A172 (cell line): ENCODE measurements around the gene GIPC1. TPM values are rescaled to one million over a fixed set of nuclear protein-coding genes. Genes with fewer than 3 reads are reported as not detected.
"Not testable (repeated sequence)": the region's sequence is repeated elsewhere in the genome, so short reads cannot be mapped to it uniquely, and the experiment has no call there.

Experiments used
- DNase-seq: peaks from one replicate; pipeline ENCODE4 v3.0.0-alpha.2; 2015; ENCODE audit warnings: low spot score
- total RNA-seq: library from RNA; depleted of rRNA; stranded (reverse); fragments of >200 nt; shearing (Covaris generic); gene quantifications from 2 replicates; pipeline ENCODE4 v1.2.3, GENCODE V29; 2014

Gene GIPC1
- total RNA-seq, 1 experiment from 2014 or later = 302 TPM

DNA sequence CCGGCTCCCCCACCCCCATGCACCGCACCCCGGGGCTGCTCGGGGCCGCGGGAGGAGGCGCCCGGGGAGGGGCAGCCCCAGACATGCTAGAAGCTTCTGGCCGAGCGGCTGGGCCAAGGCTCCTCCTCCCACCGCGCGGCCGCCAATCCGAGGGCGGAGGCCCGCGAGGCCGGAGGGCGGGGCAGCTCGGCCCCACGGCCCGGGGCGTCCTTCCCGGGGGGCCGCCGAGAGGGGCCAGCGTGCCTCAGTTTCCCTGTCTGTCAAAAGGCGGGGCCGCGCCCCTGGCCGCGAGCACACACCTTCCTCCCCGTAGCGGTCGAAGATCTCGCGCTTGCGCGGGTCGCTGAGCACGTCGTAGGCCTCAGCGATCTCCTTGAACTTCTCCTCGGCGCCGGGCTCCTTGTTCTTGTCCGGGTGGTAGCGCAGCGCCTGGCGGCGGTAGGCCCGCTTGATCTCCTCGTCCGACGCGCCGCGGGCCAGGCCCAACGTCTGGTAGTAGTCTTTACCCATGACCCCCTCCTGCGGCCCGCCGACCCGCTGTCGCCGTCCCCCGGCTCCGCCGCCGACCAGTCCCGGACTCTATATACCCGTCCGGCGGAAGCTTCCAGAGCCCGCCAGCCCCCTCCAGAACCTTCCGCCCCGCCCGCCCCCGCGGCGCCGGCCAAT lies 22.0 kb upstream of the GIPC1 start, which contains the start of gene DNAJB1:
TSS of gene DNAJB1 (minus strand) at position 558 of the 666 bp plus-strand sequence. CDS start at position 510, 48 bp downstream.
- peak; percentile 62 for DNase-seq

GRCh38 chr19:14517446-14517839 lies 21.5 kb upstream of the GIPC1 start:
- DNase-seq = no peak

GRCh38 chr19:14516746-14517438 lies 21.0 kb upstream of the GIPC1 start:
- no peak for DNase-seq

DNA sequence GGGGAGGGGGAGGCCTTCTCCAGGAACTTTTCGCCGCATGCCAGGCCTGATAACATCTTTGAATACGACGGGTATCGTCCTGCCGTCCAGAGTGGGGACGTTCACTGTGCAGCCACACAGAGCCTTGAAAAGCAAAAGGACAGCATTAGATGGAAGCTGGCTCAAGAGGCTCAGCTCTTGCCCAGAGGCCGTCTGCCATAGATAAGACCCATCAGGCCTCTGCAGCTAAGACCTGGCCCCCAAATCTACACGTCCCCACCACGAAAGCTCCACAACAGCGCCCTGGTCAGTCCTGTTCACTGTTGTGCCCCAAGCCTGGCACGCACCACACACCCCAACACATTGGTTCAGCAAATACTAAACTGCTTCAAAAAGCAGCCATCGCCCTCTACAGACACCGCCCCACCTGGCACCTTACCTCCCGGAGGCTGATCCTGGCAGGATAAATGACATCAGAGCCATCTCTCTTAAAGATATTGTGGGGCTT lies 20.2 kb upstream of the GIPC1 start:
- no peak for DNase-seq

GRCh38 chr19:14515501-14516047 lies 19.6 kb upstream of the GIPC1 start:
- no peak for DNase-seq

DNA sequence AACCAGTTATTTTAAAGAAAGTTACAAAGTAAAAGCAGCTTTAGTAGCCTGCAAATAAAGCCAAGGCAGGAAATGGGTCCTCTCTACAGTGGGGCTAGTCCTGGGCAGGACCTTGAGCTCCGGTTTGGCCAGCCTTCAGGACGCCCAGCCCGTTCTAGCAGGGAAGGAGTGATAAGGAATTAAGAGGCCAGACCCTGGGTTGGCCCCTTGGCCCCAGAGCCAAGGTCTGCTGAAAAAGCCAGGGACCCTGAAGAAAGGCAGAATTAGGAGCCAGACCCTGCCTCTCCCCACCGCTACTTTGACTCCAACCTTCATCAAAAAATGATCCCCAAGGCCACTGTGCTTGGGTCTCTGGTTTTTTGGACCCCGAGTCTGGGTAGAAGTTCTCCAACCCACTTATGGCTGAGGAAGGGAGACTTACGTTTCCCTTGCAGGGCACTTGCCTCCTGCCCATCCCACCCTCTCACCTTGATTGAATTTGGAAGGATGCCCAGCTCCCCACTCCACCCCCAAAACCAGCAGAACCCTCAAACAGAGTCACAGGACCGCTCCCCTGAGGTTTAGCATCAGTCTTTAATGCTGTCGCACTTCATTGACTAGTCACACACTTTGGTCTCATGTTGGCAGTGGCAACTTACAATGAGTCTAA lies 18.4 kb upstream of the GIPC1 start:
- DNase-seq = no peak

DNA sequence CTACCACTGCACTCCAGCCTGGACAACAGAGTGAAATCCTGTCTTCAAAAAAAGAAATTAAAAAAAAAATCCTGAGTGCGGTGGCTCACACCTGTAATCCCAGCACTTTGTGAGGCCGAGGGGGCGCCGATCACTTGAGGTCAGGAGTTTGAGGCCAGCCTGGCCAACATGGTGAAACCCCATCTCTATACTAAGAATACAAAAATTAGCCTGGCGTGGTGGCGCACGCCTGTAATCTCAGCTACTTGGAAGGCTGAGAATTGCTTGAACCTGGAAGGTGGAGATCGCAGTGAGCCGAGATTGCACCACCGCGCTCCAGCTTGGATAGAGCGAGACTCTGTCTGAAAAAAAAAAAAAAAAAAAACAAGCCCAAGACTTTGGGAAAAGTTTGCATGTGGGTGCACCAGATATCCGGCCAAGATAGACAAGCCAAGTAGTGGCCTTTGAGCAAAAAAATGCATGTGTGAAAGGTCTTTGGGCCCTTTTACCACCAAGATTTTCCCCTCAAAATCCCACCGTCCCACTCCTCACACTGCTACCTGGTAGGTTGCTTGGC lies 16.6 kb upstream of the GIPC1 start:
- no peak for DNase-seq

DNA sequence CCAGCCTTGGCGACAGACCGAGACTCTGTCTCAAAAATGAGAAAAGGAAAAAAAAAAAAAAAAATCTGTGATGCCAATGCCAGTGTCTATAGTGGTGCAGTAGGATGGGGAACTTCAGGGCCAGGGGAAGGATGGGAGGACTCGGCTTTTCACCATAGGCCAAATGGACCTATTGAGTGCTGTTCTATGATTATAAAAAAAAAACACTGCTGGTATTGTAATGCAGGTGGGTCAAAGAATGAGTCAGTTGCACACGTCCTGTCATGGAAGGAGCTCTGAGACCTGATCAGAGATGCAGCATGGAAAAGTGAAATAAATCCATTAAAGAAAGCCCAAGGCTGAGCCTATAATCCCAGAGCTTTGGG lies 15.3 kb upstream of the GIPC1 start:
- no peak for DNase-seq

DNA sequence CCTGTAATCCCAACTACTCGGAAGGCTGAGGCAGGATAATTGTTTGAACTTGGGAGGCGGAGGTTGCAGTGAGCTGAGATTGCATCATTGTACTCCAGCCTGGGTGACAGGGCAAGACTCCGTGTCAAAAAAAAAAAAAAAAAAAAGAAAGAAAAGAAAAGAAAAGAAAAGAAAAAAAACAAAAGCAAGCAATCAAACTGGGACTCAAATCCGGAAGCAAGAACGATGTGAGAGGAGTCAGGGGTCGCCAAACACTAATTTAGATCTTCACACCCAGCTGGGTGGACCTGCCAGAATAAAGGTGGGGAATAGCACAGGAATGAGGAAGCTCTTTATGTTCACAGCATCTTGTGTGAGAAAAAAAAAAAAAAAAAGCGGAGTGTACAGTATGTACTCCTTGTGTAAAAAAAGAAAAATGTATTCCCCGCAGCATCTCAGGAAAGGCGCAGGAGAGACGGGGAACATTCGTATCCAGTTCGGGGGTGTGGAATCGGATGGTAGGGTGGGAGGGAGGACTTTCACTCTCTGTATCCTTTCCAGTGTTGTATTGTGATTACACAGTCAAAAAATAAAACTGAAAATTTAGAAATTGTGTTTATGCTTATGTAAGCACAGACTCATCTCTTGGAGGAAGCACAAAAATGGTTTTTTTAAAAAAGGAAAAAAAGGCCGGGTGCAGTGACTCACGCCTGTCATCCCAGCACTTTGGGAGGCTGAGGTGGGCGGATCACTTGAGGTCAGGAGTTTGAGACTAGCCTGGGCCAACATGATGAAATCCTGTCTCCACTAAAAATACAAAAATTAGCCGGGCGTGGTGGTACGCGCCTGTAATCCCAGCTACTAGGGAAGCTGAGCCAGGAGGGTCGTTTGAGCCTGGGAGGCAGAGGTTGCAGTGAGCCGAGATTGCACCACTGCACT lies 14.6 kb upstream of the GIPC1 start:
- DNase-seq = peak; percentile 72

GRCh38 chr19:14507704-14508542 lies 12.0 kb upstream of the GIPC1 start:
- peak; percentile 90 for DNase-seq

DNA sequence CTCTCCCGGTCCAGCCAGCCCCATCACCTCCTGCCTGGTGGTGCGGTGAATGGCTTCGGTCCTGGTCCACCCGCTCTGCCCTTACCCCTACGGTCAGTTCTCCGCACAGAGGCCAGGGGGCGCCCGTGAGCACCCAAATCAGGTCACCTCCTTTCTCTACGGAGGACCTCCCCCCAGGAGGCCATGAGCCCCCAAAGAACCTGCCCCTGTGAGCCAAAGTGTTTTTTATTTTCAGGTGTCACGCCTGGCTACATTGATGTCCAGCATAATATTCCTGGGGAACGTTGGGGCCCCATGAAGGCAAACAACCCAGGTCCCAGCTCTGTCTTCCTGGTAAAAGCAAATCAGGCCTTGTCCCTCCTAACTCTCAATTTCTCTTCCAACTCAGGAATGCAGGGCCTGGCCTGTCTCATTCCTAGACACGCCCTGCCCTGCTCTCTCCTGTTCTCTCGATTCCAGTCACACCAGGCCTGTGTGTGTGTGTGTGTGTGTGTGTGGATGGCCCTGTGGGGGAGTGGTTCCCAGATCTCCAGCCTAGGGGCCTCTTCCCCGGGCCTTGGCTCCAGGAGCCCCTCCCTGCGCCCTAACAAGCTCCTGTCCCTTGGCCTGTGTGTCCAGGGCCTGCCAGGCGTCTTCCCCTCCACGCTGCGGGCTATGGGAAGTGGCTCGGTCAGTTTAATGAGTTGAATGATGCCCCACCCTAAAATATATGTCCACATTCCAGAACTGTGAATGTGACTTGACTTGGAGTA lies 9.7 kb upstream of the GIPC1 start:
- peak; percentile 98 for DNase-seq

- not testable (repeated sequence) for DNase-seq
Observed at GRCh38 chr19:14504575-14504974, 8.6 kb upstream of the GIPC1 start.

DNA sequence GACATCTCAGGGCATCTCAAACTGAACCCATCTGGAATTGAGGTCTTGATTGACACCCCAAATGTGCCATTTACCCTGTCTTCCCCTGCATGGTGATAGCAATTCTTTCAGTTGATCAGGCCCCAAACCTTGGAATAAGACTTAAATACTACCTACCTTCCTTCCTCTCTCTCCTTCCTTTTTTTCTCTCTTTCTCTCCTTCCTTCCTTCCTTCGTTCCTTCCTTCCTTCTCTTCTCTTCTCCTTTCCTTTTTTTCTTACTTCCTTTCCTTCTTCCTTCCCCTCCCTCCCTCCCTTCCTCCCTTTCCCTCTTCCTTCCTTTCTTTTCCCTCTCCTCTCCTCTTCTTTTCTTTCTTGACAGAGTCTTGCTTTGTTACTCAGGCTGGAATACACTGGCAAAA lies 7.4 kb upstream of the GIPC1 start:
- no peak for DNase-seq

DNA sequence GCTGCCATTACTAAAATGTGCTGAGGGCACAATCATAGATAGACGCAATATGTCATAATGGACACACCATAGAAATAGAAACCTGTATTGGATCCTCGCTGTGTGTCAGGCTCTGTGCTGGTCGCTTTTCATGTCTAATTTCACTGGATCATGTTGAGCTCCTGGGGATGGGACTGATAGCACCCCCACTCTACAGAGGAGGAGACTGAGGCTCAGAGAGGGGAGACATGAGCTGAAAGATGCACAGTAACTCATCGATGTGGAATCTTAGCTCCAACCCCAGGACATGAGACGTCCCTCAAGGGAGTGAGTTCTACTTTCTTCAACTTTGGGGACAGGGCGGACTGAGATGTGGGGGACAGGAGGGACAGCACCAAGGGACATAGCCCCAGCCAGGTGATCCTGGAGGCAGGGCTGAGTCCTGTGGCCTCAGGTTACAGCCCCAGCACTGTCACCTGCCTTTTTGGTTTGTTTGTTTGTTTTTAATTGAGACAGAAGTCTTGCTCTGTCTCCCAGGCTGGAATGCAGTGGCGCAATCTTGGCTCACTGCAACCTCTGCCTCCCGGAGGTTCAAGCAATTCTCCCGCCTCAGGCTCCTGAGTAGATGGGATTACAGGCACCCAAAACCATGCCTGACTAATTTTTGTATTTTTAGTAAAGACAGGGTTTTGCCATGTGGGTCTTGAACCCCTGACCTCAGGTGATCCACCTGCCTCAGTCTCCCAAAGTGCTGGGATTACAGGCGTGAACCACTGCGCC lies 6.6 kb upstream of the GIPC1 start:
- DNase-seq = no peak

DNA sequence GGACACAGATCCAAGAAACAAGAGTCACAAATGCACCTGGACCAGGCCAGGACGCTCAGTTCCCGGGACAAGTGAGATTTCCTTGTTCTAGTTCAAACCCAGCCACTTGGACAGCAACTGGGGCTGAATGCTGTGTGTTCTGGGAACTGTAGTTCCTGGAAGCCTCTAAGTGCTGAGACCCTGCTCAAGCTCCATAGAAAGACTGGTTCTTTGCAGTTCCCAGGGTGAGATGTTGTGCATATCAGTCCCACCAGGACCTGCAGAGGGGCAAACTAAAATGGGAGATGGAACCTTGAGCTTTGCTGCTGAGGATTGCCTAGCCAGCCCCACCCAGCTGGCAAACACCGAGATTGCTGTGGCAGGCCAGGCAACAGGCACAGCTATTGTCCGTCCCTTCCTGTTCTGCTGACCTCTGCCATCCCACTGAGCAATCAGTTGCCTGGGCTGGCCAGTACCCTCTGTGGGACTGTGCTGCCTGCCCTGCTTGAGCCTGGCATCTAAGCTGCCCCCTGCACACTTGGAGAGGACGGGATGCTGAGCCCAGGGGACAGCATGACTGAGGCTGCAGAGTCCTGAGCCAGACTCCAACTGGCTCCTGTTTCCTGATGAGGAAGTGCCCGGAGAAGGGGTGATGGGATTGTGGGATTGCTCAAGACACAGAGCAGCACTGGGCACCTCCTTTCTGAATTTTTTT lies 1.4 kb upstream of the GIPC1 start:
- no peak for DNase-seq

- no peak for DNase-seq
Observed at GRCh38 chr19:14496834-14497227, 904 bp upstream of the GIPC1 start.

- no peak for DNase-seq
Observed at GRCh38 chr19:14495672-14496028, 277 bp downstream of the GIPC1 start.
